Panc1 (cell line): ENCODE data around the gene SLC6A6. TPM values are rescaled to one million over a fixed set of nuclear protein-coding genes. Genes with fewer than 3 reads are reported as not detected.

ENCODE experiments used
- ATAC-seq: fragments of 200-7000 bp; cut with Tn5 transposase; 2 replicates; pipeline ENCODE4 v1.9.1; 2020; ENCODE audit warnings: mild to moderate bottlenecking, moderate library complexity
- BruUV-seq: library from RNA; stranded (reverse); fragments of 400-500 nt; replicated peaks from 2 replicates; lab custom pipeline; 2021; lab: Mats Ljungman, UMichigan
- CTCF ChIA-PET: fragments of 300-600 bp; sonication (Branson Sonifier 250); formaldehyde crosslinking; loops from one replicate; lab custom pipeline; 2022; ENCODE audit warnings: antibody characterized with exemption; lab: Charles Lee
- POLR2A ChIA-PET: fragments of 300-600 bp; sonication (Branson Sonifier 250); formaldehyde crosslinking; loops from one replicate; lab custom pipeline; 2022; ENCODE audit warnings: antibody characterized with exemption; lab: Charles Lee
- DNase-seq: peaks from one replicate; pipeline ENCODE4 v3.0.0-alpha.2; 2010; ENCODE audit warnings: low read depth, low spot score
- H3K27ac ChIP-seq: 2 replicates; pipeline ENCODE4 v1.5.1; 2011; ENCODE audit warnings: mild to moderate bottlenecking, low read length, inconsistent platforms
- H3K27me3 ChIP-seq: fragments of 200-500 bp; sonication (Bioruptor generic); 2 replicates; pipeline ENCODE4 v1.6.0; 2014; ENCODE audit warnings: low read length, inconsistent platforms; ENCODE audit not compliant: control insufficient read depth, insufficient read depth
- H3K36me3 ChIP-seq: fragments of 200-500 bp; sonication (Bioruptor generic); 2 replicates; pipeline ENCODE4 v1.5.1; 2014; ENCODE audit warnings: inconsistent platforms, mild to moderate bottlenecking, low read length, moderate library complexity; ENCODE audit not compliant: control insufficient read depth, insufficient read depth
- H3K4me1 ChIP-seq: 2 replicates; pipeline ENCODE4 v1.5.1; 2011; ENCODE audit warnings: inconsistent platforms, mild to moderate bottlenecking, low read length, moderate library complexity; ENCODE audit not compliant: control insufficient read depth, insufficient read depth
- H3K4me3 ChIP-seq, 2 experiments: 2 replicates each; pipeline ENCODE4 v1.5.1; 2011 to 2012; ENCODE audit warnings: low read depth in 2 of 2, low read length in 2 of 2, mild to moderate bottlenecking in 2 of 2, inconsistent platforms in 1 of 2, moderate library complexity in 1 of 2
- H3K9me3 ChIP-seq: fragments of 200-500 bp; sonication (Bioruptor generic); 2 replicates; pipeline ENCODE4 v1.5.1; 2014; ENCODE audit warnings: low read depth, mild to moderate bottlenecking, inconsistent platforms, low read length, moderate library complexity; ENCODE audit not compliant: control insufficient read depth, insufficient read depth
- CTCF ChIP-seq: fragments of 450-650 bp; IDR thresholded peaks from 2 replicates; pipeline ENCODE4 v1.5.1; 2017; ENCODE audit warnings: mild to moderate bottlenecking
- POLR2AphosphoS5 ChIP-seq: IDR thresholded peaks from 2 replicates; pipeline ENCODE4 v1.6.1; 2012; ENCODE audit warnings: mild to moderate bottlenecking, low read depth, low read length, moderate library complexity
- REST ChIP-seq, 2 experiments: IDR thresholded peaks; 2 replicates each; pipeline ENCODE4 v1.6.1; 2011 to 2012; ENCODE audit warnings: low read depth in 2 of 2, control low read depth in 1 of 2, low read length in 1 of 2, mild to moderate bottlenecking in 1 of 2, moderate library complexity in 1 of 2; ENCODE audit not compliant: insufficient read depth in 1 of 2
- SIN3A ChIP-seq: IDR thresholded peaks from 2 replicates; pipeline ENCODE4 v1.6.1; 2012; ENCODE audit warnings: low read depth, mild to moderate bottlenecking, low read length, moderate library complexity, borderline replicate concordance; ENCODE audit not compliant: insufficient read depth
- TCF7L2 ChIP-seq: IDR thresholded peaks from 2 replicates; pipeline ENCODE4 v1.6.1; 2011; ENCODE audit warnings: mild to moderate bottlenecking, low read depth, low read length, inconsistent platforms
- in situ Hi-C: cut with HindIII; loops from 2 replicates; pipeline ENCODE4 v1.10.0; 2016; ENCODE audit warnings: low sequenced_read_pairs, low pct_unique_long_range_greater_than_20kb
- intact Hi-C: fragments of 100-400 bp; cut with micrococcal nuclease; formaldehyde crosslinking; loops from one replicate; pipeline ENCODE4 v1.10.0; 2022; ENCODE audit not compliant: unreplicated experiment
- total RNA-seq: library from RNA; stranded (reverse); gene quantifications from one replicate; pipeline ENCODE4 v1.2.1, GENCODE V29; 2021; ENCODE audit not compliant: unreplicated experiment

SLC6A6 gene
- total RNA-seq, 1 experiment from 2014 or later = 61.0 TPM

DNA sequence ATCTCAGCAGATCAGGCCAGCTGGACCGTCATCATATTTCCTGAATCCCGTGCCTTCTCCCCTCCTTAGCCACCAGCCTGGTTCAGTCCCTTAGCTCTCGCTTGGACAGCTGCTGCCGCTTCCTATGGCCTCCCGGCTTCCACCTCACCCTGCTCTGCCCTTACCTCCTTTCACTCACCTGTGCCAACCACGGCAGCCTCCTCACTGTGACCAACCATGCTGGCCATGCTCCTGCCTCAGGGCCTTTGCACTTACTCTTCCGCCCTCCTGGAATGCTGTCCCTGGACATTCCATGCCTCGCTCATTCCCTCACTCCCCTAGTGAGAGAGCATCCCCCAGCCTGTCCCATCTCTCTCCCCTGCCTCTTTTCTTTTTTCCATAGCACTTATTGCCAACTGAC lies 118.6 kb downstream of the SLC6A6 start:
- ChIA-PET CTCF (no interaction called here), POLR2A (no interaction called here)
- no peaks in the 10 kb centered on the region for H3K9me3 ChIP-seq
- no peak overlapping the region for H3K4me3 ChIP-seq
- H3K4me1 ChIP-seq = no peaks in the 10 kb centered on the region; the same call in 1 of the 2 replicates
- no peaks in the 10 kb centered on the region for H3K36me3 ChIP-seq
- ATAC-seq (no peak), DNase-seq (no peak)
- H3K27ac ChIP-seq = no peak overlapping the region
- H3K27me3 ChIP-seq = no peaks in the 10 kb centered on the region
- no peak for TF ChIP-seq TCF7L2
- no peak for TF ChIP-seq CTCF
- TF ChIP-seq REST (IDR thresholded peaks at IDR 0.05; ENCODE audit: insufficient read depth in 1 of 2, low read depth in 2 of 2, low read length in 1 of 2) = no peak
- no peak for TF ChIP-seq POLR2AphosphoS5
- TF ChIP-seq SIN3A = no peak
- in situ Hi-C loops (no loop called here), intact Hi-C loops (no loop called here)
- no TSS peak for BruUV-seq

DNA sequence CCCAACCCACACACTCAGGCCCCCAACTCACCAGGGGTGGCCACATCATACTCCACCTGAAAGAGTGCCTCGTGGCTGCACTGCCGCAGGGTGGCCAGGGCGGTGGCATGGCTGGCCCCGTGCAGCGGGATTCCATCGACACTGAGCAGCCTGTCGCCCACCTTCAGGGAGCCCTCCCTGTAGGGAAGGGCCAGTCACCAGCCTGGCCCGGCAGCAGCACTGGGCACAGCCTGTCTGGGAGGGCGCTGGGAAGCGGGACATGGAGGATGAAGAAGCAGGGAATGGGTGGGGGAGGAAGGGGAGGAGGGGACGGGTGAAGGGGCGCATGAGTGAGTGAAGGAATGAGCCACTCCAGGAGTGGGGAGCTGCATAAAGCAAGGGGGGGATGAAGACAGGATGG lies 119.2 kb downstream of the SLC6A6 start:
- Histone ChIP-seq H3K27ac (no peak overlapping the region), H3K27me3 (no peaks in the 10 kb centered on the region), H3K36me3 (no peaks in the 10 kb centered on the region), H3K4me1 (no peaks in the 10 kb centered on the region; the same call in none of the 2 replicates), H3K4me3 (no peak overlapping the region), H3K9me3 (no peaks in the 10 kb centered on the region)
- DNase-seq (no peak), ATAC-seq (no peak)
- no peak for TF ChIP-seq TCF7L2
- in situ Hi-C loops = no loop called here
- BruUV-seq = no TSS peak
- ChIA-PET CTCF (no interaction called here), POLR2A (no interaction called here)
- intact Hi-C loops = no loop called here

GRCh38 chr3:14522129-14522691 lies 119.8 kb downstream of the SLC6A6 start:
- BruUV-seq = no TSS peak
- no peaks in the 10 kb centered on the region for H3K9me3 ChIP-seq
- DNase-seq = no peak
- ChIA-PET CTCF (no interaction called here), POLR2A (no interaction called here)
- in situ Hi-C loops (no loop called here), intact Hi-C loops (no loop called here)
- H3K27ac ChIP-seq = no peak overlapping the region
- H3K4me1 ChIP-seq = no peaks in the 10 kb centered on the region; the same call in none of the 2 replicates
- no peak overlapping the region for H3K4me3 ChIP-seq
- no peaks in the 10 kb centered on the region for H3K27me3 ChIP-seq
- ATAC-seq = no peak
- no peaks in the 10 kb centered on the region for H3K36me3 ChIP-seq
- TF ChIP-seq TCF7L2 (no peak), CTCF (no peak), REST (IDR thresholded peaks at IDR 0.05; ENCODE audit: insufficient read depth in 1 of 2, low read depth in 2 of 2, low read length in 1 of 2) (no peak), SIN3A (no peak), POLR2AphosphoS5 (no peak)
